PC-3 (cell line): Measurements from ENCODE around the gene AP1AR.

ENCODE experiments used
- CTCF ChIP-seq: fragments of 300-600 bp; sonication (generic); conservative IDR thresholded peaks from 2 replicates; pipeline ENCODE4 v1.5.1; 2017; ENCODE audit warnings: antibody characterized with exemption, low read depth, mild to moderate bottlenecking, low read length
- EZH2 ChIP-seq: fragments of 300-600 bp; sonication (generic); IDR thresholded peaks from one replicate; pipeline ENCODE4 v1.6.1; 2017; ENCODE audit warnings: antibody characterized with exemption, mild to moderate bottlenecking, low read length; ENCODE audit not compliant: unreplicated experiment
- EZH2phosphoT487 ChIP-seq: fragments of 300-600 bp; sonication (generic); IDR thresholded peaks from 2 replicates; pipeline ENCODE4 v1.6.1; 2018; ENCODE audit warnings: mild to moderate bottlenecking, antibody characterized with exemption, low read length, borderline replicate concordance

GRCh38 chr4:112203593-112203992 is 28.0 kb upstream of the AP1AR start:
- TF ChIP-seq CTCF (no peak), EZH2 (no peak), EZH2phosphoT487 (no peak)
